GM19035 (cell line): ENCODE results near the gene FDXACB1.
"Not testable (repeated sequence)": the region's sequence is repeated elsewhere in the genome, so short reads cannot be mapped to it uniquely, and the experiment has no call there.

ENCODE experiments used
- ATAC-seq: cut with Tn5 transposase; IDR thresholded peaks from one replicate; pipeline ENCODE4 v1.9.1; 2021; ENCODE audit not compliant: unreplicated experiment

The FDXACB1 gene

GRCh38 chr11:111909378-111909777 lies 30.4 kb upstream of the FDXACB1 start:
- ATAC-seq: no peak

GRCh38 chr11:111908639-111909305 lies 29.8 kb upstream of the FDXACB1 start:
- ATAC-seq: no peak

GRCh38 chr11:111906680-111907079 lies 27.7 kb upstream of the FDXACB1 start:
- no peak for ATAC-seq

GRCh38 chr11:111905411-111905810 lies 26.4 kb upstream of the FDXACB1 start:
- ATAC-seq: no peak

- ATAC-seq: no peak
These were observed 7.9 kb upstream of the FDXACB1 start for GRCh38 chr11:111886844-111887243.

GRCh38 chr11:111886032-111886431 lies 7.1 kb upstream of the FDXACB1 start:
- ATAC-seq: no peak

- not testable (repeated sequence) for ATAC-seq
These were observed 6.1 kb upstream of the FDXACB1 start for GRCh38 chr11:111885053-111885452.

- no peak for ATAC-seq
These were observed 3.2 kb upstream of the FDXACB1 start for GRCh38 chr11:111882202-111882601.

GRCh38 chr11:111879637-111879960 lies 634 bp upstream of the FDXACB1 start:
- no peak for ATAC-seq

GRCh38 chr11:111878385-111878848 lies 548 bp downstream of the FDXACB1 start:
- ATAC-seq: peak; percentile 13

GRCh38 chr11:111871693-111872161 lies 7.2 kb downstream of the FDXACB1 start:
- ATAC-seq: no peak

- ATAC-seq: peak; percentile 91
These were observed 7.9 kb downstream of the FDXACB1 start, which contains the start of gene ALG9 for GRCh38 chr11:111870886-111871692. TSS of gene ALG9 (minus strand) at chr11:111871581. CDS start at chr11:111871482, 99 bp downstream.

GRCh38 chr11:111870522-111870885 lies 8.5 kb downstream of the FDXACB1 start:
- peak; percentile 3 for ATAC-seq

- no peak for ATAC-seq
These were observed 8.9 kb downstream of the FDXACB1 start for GRCh38 chr11:111870113-111870512.

GRCh38 chr11:111860257-111860656 lies 18.7 kb downstream of the FDXACB1 start:
- no peak for ATAC-seq

- no peak for ATAC-seq
These were observed 23.5 kb downstream of the FDXACB1 start for GRCh38 chr11:111855506-111855905.

GRCh38 chr11:111852103-111852502 lies 26.9 kb downstream of the FDXACB1 start:
- ATAC-seq: no peak

GRCh38 chr11:111851636-111852035 lies 27.3 kb downstream of the FDXACB1 start:
- ATAC-seq: no peak

- ATAC-seq: no peak
These were observed 27.9 kb downstream of the FDXACB1 start for GRCh38 chr11:111851067-111851466.

GRCh38 chr11:111849631-111850030 lies 29.3 kb downstream of the FDXACB1 start:
- no peak for ATAC-seq

- ATAC-seq: no peak
These were observed 32.3 kb downstream of the FDXACB1 start for GRCh38 chr11:111846636-111847035.

GRCh38 chr11:111846063-111846462 lies 32.9 kb downstream of the FDXACB1 start:
- no peak for ATAC-seq
